MM.1S (cell line): ENCODE measurements around the gene LETM1.

Experiments used
- CTCF ChIP-seq: fragments of 300-600 bp; sonication (generic); IDR thresholded peaks from 2 replicates; pipeline ENCODE4 v1.5.1; 2016; ENCODE audit warnings: antibody characterized with exemption, low read length, mixed read lengths
- EZH2 ChIP-seq: fragments of 300-600 bp; sonication (generic); optimal IDR thresholded peaks from 2 replicates; pipeline ENCODE3; 2017; ENCODE audit warnings: low read depth, mild to moderate bottlenecking, antibody characterized with exemption, low read length, mixed read lengths
- EZH2phosphoT487 ChIP-seq: fragments of 300-600 bp; sonication (generic); IDR thresholded peaks from 2 replicates; pipeline ENCODE4 v1.6.1; 2018; ENCODE audit warnings: antibody characterized with exemption, low read length

DNA sequence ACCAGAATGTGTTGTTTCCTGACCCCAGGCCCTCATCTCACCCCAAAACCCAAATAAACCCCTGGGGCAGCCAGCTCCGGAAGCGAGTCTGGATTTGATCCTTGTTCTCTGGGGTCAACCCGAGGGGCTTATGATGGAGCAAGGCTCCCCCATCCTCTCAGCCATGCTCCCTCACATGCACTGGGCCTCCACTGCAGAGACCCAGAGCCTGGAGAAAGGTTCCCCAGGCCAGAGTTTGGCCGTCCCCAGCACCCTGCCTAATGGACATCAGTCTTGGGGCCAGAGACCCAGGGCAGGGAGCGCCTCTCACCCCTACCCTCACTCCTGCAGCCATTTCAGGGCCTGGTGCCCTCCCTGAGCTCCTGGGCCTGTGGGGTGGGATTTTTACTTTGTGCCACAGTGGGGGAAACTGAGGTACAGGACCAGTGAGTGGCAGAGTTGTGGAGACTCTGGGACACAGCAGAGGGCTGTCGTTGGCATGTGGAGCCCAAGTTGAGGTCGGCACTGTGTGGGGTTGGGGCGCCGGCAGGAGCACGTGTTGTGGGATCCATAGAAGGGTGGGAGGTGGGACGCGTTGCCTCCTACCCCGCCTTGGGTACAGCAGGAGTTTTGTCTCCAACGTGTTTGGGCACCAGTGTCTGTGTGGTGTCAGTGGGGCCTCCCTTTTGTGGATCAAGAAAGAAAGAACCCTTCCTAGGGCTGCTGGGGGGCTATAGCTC lies 59.3 kb downstream of the LETM1 start:
- TF ChIP-seq EZH2 (no peak), CTCF (no peak), EZH2phosphoT487 (no peak)
